Kidney tubule cell (primary cell): ENCODE results near the gene CHCHD3.

ENCODE experiments used
- DNase-seq: peaks from one replicate; pipeline ENCODE4 v3.0.0-alpha.2; 2018; ENCODE audit warnings: low spot score

CHCHD3 gene

DNA sequence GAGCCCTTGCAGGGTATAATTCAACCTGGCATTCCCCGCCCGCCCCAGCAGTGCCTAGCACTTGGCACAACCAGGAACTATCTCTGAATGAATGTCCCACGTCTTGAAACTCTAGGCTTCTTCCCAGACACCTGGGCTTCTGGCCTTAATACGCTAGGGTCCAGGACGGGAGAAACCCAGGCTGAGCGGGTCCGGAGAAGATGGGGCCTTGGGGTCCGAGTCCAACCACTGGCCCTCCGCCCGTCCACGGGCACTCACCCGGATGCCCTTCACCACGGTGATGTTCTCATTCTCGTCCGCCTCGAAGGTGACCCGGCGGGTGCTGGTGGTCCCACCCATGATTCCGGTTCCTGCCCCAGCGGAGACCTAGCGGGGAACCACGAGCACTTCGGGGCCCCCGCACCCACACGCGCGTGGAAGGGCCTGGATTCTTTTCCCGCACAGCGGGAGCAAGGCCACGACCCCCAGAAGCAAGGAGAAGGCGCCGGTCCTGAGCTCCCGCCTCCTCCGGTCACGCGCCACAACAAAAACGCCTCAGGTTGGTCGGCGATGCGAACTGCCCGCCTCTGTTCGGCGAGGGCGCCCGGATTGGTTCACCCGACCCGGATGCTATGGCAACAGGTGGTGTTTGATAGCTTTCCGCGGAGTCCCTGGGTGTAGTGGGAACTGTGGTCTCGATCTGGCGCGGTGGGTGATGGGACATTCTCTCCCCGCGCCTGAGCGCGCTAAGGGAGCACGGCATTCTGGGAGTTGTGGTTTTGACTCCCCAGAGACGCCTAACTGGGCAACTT, at the start of gene CHCHD3:
Gene CHCHD3 (minus strand): TSS at position 492 of the 791 bp plus-strand sequence. CDS start 153 bp downstream, at position 339.
- DNase-seq, result peak; percentile 98

- DNase-seq, result no peak
Measured at GRCh38 chr7:133130166-133130565, 48.3 kb upstream of the CHCHD3 start.

- no peak for DNase-seq
Measured at GRCh38 chr7:133126422-133126821, 44.5 kb upstream of the CHCHD3 start.

- peak; percentile 13 for DNase-seq
Measured at GRCh38 chr7:133124974-133125373, 43.1 kb upstream of the CHCHD3 start.

DNA sequence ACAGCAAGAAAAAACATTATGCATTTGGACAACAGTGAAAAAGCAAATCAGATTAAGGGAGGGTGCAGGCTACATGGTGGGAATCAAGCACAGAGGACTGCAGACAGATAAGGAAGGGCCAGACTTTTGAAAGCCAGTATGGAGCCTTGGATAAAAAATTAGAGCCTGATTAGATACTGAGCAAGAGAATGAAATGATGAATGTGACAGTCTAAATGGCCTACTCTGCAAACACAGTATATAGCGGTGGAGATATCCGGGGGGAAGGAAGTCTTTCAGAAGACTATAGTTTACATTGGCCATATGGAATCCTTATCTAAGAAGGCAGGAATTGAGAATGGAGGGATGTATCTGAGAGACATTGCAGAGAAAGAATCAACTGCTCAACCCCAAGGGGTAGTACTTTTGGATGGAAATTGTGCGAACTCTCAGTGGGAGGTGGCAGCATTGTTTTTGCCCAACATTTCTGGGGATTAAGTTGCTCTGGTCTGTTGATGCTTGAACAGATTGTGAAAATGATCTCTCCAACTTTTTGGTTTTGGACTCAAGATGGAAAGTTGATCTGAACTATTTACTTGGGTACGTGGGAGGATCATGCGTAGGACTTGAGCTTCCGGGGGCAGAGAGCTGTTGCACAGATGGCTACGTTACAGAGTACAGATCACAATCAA, 39.4 kb upstream of the CHCHD3 start:
- DNase-seq, result no peak

DNA sequence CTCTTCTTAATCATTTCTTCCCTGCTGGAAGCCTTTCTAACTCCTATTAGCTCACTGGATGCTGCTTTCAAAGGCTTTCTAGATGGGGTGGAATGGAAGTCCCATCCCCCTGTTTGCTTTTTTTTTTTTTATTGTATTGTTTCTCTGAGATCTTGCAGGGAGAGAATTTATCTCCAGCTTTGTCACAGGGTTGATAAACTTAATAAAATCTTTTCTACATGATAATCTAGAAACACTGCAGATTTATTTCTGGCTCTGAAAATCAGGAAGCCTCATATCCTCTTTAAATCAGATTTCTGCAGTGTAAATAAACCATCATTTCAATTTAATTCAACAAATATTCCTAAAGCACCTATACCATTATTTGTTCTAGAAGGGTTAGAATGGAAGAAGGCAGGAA, 37.2 kb upstream of the CHCHD3 start:
- DNase-seq, result no peak

DNA sequence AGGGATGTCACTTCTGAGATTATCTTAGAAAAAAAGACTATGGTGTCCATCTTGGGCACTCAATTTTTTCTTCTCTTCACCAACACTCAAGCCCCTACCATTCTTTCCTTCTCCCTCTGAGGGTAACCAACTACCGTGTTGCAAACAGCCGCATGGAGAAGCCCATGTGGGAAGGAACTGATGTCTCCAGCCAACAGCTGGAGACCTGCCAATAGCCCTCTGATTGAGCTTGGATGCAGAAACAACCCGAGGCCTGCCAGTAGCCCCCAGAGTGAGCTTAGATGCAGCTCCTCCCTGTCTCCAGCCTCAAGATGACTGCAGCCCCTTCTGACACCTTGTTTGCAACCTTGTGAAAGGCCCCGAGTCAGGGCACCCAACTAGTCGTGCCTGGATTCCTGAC, 36.4 kb upstream of the CHCHD3 start:
- no peak for DNase-seq

GRCh38 chr7:133117452-133117851, 35.6 kb upstream of the CHCHD3 start:
- DNase-seq, result no peak

DNA sequence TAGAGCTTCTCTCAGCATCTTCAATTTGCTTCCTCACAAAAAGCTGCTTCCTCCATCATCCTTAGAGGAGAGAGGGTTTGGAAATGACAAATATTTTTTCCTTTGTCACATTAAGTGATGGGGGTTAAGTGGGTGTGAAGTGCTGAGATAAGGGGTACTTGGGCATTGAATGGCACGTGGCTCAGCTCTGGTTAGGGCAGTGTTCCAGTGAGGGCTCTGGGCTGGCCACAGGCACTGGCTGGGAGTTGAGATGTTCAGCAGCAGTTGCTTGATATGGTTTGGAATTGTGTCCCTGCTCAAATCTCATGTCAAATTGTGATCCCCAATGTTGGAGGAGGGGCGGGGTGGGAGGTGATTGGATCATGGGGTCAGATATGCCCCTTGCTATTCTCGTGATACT, 33.7 kb upstream of the CHCHD3 start:
- DNase-seq, result no peak

- no peak for DNase-seq
Measured at GRCh38 chr7:133114519-133114918, 32.6 kb upstream of the CHCHD3 start.

DNA sequence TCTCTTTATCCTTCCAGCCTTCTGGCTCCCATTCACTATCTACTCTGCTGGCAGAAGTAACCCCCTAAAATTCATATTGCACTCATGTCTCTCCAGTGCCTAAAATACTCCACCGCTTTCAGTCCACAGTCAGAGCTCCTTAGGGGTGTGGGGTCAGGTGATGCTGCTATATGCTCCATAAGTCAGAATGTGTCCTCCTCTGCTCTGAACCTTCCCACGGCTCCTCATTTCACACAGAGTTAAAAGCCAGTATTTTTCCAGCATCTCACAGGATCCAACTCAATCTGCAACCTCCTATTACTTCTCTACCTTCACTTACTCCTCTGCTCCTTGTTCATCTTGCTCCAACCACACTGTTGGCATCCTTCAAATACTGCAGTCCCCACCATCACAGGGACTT, 31.1 kb upstream of the CHCHD3 start:
- DNase-seq, result no peak

DNA sequence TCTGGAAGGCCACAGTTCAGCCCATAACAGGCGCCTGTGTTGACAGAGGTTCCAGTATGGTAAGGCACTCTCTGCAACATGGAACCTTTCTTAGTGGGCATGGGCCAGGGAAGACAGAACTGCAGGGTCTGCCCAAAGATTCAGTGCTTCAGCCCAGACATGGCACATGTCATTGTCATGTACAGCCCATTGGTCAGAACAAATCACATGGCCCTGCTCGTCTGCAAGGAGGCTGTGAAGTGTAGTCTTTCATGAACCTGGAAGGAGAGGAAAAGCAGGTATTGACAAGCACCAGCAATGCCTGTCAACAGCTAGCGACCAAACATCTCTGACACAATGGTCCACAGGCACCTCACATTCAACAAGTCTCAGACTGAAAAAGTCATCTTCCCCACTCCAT, 30.4 kb upstream of the CHCHD3 start:
- no peak for DNase-seq

GRCh38 chr7:133110312-133110711, 28.4 kb upstream of the CHCHD3 start:
- DNase-seq, result no peak

DNA sequence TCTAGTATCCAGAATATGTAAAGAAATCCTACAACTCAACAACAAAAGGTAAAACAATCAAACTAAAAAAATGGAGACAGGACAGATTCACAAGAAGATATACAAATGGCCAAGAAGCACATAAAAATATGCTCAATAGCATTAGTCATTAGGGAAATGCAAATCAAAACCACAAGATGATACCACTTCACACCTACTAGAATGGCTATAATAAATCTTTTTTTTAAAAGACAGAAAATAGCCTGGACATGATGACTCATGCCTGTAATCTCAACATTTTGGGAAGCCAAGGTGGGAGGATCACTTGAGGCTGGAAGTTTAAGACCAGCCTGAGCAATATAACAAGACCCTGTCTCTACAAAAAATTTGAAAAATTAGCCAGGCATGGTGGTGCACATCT, 27.9 kb upstream of the CHCHD3 start:
- peak; percentile 2 for DNase-seq

- DNase-seq, result no peak
Measured at GRCh38 chr7:133108023-133108422, 26.1 kb upstream of the CHCHD3 start.

DNA sequence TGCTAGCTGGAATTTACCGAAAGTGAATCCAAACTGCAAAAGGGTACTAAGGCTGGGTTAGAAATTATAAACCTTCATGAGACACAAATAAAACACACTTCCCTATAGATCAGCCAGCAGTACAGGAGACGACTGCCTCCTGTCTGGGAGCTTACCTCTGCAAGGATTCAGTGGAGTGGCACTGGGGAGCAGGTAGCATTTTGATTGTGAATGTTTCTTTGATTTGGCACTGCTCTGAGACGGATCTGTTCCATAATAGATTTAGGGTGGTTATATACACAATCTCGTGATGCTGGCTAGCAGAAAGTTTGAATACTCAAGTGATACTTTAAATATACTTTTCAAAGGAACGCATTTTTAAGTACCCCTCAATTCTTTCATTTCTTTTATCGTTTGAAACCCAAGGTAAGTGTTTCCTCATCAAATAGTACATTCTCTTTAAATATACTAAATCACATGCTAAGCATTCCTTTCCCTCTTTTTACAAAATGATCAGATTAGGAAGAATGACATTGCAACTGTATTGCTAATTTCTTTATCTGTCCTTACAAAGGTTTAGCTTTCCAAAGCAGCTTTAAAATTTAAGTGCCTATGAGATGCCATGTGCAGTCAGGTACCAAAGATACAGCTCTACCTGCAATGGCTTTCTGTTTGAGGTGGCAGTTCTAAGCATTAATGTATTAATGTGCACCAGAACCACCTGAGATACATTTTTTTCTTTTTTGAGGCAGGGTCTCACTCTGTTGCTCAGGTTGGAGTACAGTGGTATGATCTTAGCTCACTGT, 20.6 kb upstream of the CHCHD3 start:
- no peak for DNase-seq

DNA sequence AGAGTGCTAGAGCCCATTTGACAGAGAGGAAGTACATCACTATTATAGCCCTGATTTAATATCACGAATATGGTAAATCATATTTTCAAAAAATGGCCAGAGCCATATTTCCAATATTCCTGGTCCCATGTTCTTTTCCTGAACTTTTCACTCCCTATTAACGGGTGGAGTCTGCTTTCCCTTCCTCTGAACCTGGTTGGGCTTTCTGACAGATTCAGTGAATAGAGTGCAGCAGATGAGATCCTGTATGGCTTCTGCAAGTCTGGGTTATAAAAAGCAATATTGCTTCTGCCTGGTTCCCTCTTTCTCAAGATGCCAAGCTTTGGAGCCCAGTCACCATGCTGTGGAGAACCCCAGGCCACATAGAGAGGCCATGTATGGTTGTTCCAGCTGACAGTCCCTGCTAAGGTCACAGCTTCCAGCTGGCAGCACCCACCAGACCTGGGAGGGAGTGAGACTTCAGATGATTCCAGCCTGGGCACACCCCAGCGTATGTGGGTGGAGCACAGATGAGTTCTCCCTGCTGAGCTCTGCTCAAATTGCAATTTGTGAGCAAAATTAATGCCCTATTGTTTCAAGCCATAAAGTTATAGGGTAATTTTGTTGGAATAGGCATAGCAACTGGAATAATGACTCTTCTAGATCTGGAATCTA, 17.9 kb upstream of the CHCHD3 start:
- DNase-seq, result no peak

- DNase-seq, result no peak
Measured at GRCh38 chr7:133095119-133095671, 13.3 kb upstream of the CHCHD3 start.

DNA sequence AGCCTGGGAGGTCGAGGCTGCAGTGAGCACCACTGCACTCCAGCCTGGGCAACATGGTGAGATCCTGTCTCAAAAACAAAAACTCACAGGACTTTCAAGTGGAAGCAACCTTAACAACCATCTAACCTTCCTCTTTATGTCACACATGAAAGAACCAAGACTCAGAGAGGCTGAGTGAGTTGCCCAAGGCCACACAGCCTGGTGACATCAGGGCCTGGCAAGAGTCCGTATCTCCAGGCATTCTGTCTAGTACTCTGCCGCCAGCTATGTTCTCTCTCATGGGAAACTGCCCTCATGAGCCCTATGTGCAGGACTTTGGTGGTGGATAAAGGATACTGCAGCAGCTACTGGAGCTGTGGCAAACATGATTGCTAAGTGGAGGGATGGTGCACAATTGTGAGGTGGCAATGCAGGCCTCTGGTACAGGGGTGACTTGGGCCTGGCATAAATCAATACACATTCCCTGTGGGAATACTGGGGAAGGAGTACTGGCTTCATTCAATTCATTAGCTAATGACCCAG, 10.1 kb upstream of the CHCHD3 start:
- no peak for DNase-seq

DNA sequence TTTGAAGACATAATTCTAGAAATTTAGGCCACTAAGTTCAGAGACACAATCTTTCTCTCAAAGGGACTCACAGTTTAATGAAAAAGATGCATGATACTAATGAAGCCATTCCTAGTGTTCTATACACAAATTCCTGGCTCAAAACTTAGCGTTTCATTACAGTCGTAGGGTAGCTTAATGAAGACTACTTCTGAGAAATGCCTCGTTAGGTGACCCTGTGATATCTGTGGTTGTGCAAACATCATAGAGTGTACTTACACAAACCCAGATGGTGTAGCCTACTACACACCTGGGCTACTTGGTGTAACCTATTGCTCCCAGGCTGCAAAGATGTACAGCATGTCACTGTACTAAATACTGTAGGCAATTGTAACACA, 488 bp upstream of the CHCHD3 start:
- no peak for DNase-seq

GRCh38 chr7:133081119-133081598, 731 bp downstream of the CHCHD3 start:
- peak; percentile 23 for DNase-seq

- DNase-seq, result no peak
Measured at GRCh38 chr7:133079296-133079695, 2.6 kb downstream of the CHCHD3 start.
